GM21619 (cell line): ENCODE results near the gene FAM193A.

ENCODE experiments used
- ATAC-seq: cut with Tn5 transposase; IDR thresholded peaks from one replicate; pipeline ENCODE4 v1.9.1; 2021; ENCODE audit not compliant: unreplicated experiment

FAM193A gene

DNA sequence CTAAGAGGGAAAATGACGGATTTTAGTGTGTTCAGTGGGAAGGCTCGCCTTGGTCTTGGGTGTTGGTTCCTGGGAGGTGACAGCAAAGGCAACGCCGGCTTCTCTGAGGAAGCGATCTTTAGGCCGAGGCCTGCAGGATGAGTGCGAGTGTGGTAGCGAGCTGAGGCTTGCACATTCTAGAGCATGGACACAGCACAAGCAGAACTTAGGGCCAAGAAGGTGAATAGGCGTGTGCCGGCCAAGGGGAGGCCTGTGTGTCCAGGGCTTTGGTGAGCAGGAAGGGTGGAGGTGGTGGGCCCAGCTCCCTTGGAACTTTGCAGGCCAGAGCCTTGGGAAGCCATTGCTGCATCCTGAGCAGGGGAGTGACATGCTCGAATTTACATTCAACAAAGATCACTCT, 151.8 kb downstream of the FAM193A start:
- ATAC-seq = no peak

DNA sequence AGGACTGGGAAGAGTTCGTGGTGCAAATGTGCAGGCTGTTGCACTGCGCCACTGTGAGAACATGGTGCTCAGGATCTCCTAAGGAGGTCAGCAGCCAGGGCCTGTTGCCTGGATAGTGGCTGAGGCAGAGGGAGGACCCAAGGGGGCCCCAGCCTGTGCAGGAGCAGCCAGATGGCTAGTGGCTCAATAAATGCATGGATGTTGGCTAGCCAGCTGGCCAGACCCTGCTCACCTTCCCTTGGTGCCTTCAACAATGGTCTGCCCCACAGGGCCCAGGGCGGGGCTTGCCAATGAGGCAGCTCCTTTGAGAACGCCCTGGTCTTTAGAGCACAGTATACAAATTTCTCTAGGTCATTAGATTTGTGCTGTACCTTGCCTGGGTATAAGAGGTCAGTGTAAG, 152.2 kb downstream of the FAM193A start:
- no peak for ATAC-seq

DNA sequence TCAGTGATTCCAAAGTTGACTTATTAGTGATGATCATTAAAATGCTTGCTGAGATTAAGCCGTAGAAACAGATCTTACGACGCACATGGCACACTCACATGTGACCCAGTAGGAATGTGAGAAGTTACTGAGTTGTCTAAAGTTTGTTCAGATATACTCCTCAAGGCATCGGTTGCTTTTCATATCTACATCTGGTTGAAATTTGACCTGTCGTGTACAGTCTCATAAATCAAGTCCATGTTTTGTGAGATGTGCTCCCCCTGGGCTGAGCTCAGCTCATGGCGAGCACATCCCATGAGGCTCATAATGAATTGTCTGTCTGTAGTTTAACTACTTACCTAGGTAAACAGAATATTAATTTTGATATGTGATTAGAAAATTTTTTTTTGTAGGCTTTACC, 152.7 kb downstream of the FAM193A start:
- ATAC-seq = no peak

DNA sequence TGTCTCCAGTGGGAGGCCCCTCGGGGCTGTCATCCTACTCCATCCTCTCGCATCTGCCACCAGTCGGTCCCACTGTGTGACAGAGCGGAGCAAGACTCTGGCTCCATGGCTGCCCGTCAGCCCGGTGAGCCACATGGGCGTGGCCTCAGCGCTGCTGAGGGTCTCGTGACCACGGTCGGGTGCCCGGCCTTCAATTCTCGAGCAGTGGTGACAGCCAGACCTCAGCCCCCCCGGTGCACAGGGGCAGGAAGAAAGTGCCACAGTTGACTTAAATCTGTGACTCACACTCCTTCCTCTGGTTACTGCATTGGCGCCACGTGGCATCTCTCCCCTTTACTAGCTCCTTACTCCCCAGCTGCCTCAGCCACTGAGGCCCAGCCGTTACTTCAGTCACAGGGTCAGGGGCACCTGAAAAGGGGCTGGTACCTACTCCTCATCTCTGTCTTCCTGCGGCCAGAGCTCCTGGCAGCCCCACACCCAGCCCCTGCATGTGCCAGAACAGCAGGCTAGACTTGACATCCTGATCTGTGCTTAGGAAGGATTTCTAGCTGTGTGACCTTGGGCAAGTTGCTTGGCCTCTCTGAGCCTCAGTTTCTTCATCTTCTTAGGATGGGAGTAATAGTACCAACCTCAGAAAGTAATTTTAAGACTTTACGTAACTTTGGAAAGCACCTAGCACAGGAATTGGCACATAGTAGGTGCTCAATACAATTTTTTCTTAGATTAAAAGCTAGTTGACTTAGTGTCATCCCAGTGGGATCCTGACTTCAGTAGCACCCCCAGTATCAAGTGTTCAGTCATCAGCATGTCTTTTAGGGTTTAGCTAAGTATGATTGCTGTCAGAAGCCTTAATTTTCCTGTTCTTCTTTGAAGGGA, 153.6 kb downstream of the FAM193A start:
- ATAC-seq = peak; percentile 64

DNA sequence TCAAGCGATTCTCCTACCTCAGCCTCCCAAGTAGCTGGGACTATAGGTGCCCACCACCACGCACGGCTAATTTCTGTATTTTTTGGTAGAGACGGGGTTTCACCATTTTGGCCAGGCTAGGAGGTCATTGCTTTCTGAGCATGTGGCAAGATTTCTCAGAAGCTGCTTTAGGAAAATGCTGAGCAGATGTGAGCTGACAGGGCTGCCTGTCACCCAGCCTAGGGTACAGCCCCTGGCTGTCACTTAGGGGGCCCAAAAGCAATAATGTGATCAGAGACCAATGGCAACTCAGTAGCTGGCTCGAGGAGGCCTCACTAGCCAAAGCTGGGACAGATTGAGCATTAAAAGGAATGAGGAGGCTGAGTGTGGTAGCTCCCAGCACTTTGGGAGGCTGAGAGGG, 154.9 kb downstream of the FAM193A start:
- ATAC-seq = no peak

DNA sequence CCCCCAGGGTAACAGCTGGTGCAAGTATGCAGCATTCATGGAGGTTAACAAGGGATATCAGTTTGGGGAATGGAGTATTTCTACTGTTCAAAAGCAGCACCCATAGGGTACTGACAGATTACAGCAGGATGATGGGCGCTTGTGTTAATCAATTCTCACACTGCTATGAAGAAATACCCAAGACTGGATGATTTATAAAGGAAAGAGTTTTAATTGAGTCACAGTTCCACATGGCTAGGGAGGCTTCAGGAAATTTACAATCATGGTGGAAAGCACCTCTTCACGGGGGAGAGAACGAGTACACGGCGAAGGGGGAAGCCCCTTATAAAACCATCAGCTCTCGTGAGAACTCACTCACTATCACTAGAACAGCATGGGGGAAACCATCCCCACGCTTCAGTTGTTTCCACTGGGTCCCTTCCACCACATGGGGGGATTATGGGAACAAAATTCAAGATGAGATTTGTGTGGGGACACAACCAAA, 155.5 kb downstream of the FAM193A start:
- no peak for ATAC-seq

DNA sequence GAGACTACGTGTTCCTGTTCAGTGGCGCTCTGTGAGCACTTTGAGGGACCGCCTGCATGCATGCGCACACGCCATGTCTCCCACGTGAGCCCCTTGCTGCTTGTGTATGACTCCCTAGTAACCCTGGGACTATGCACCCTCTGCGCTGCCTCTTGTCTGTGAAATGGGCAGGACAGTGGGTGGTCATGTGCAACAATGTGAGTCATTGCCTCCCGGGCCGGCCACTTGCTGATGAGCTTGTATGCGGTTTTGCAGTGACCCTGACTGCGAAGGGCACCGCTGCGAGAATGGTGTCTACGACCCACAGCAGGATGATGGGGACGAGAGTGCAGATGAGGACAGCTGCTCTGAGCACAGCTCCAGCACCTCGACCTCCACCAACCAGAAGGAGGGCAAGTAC, 158.2 kb downstream of the FAM193A start:
- ATAC-seq = no peak

DNA sequence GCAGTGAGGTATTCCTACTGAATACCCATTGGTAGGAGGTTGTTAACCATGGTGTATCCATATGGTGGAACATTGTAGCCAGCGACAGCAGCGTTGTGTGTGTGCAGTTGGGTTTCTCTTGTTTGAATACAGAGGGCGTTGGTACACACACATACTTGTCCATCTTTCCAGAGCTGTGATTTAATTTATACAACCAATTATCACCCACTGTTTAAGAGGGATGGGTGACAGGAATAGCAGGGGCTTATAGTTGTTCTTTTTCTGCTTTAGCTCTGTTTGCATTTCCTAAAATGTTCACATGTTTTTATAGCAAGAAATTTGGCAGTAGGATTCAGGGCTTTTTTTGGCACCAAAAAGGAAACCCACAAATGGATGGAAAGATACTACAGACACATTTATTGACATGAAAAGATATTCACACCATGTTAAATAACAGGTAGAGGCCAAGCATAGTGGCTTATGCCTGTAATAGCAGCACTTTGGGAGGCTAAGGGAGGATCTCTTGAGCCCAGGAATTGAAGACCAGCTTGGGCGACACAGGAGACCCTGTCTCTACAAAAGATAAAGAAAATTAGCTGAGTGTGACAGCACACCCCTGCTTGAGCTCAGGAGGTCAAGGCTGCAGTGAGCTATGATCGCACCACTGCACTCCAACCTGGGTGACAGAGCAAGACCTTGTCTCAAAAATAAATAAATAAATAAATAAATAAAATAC, 159.1 kb downstream of the FAM193A start:
- ATAC-seq = no peak

DNA sequence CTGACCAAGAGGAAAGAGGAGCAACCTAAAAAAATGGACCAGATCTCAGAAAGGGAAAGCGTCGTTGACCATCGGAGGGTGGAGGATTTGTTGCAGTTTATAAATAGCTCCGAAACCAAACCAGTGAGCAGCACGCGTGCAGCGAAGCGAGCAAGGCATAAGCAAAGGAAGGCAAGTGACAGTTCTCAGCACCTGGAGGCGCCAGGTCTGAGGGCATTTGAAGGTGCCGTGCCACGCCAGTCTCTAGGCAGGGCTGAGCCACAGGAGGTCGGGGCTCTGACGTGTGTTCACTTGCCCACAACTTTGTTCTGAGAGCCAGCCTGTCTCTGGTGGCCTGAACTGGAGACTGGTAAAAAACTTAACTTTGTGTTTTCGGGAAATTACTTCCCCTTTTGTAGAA, 160.0 kb downstream of the FAM193A start:
- peak; percentile 87 for ATAC-seq

DNA sequence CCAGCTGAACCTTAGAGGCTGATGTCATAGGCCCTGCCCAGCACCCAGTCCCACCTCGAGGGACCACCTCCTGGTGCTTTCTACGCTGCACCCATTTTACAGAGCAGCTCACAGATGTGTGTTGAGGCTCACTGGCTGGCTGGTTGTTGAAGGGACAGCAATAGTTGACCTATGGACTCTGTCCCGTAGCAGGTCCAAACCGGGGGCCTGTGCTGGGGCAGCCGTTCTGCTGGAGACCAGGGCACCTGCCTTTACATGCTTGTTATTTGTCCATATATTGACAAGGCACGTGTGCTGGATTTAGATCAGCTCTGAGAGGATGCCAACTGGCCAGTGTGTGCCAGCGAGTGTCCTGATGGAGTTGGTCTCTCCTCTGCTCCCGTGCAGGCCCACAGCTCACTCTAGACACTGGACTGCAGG, 161.6 kb downstream of the FAM193A start:
- ATAC-seq = no peak

DNA sequence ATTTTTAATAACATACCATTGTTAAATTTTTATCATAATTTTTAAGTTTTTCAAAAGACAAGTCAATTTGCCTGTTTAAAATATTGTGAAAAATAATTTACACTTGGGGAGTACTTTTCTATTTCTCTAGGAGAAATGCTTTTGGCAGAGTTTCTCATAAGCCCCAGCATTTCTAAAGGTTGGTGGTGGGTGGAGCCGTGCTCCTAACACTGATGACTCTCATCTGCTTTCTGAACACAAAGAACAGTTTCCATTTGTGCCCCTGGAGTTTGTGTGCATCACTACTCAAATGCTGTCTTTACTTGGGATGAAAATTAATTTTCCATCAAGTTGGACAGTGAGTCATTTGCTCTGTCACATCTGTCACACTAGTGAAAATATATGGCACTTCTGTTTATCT, 162.1 kb downstream of the FAM193A start:
- no peak for ATAC-seq

DNA sequence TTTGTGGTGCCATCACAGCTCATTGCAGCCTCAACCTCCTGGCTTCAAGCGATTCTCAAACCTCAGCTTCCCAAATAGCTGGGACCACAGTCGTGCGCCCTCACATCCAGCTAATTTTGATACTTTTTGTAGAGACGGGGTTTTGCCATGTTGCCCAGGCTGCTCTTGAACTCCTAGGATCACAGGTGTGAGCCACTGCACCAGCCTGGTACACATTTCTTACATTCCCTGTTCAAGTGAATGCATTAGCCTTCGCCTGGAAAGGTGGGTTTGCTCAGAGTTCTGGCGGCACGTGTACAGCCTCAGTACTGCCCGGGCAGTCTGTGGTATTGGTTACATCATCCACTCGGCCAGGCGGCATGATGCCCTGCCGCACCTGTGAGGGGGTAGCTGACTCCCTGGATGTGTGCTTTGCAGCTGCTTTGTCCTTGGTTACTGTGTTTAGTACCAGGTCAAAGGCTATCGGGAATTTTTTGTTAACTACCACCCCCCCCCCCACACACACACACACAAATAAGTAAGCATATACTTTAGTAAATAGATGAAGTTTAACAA, 162.6 kb downstream of the FAM193A start:
- ATAC-seq = no peak

DNA sequence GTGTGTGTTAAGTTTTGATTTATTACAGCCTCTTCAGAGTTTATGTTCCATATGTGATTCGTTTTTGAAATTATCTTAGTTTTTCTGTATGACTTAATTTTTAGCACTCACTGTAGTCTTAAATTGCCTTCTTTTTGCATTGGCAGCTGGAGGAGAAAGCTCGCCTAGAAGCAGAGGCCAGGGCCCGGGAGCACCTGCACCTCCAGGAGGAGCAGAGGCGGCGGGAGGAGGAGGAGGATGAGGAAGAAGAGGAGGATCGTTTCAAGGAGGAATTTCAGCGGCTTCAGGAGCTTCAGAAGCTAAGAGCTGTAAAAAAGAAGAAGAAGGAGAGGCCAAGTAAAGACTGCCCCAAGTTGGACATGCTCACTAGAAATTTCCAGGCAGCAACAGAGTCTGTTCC, 163.1 kb downstream of the FAM193A start:
- ATAC-seq = no peak

DNA sequence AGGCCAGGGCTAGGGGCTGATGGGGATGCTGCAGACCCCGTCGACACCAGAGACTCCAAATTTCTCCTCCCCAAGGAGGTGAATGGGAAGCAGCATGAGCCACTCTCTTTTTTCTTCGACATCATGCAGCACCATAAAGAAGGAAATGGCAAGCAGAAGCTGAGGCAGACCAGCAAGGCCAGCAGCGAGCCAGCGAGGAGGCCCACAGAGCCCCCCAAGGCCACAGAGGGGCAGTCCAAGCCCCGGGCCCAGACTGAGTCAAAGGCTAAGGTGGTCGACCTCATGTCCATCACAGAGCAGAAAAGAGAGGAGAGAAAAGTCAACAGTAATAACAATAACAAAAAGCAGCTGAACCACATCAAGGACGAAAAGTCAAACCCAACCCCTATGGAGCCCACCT, 163.6 kb downstream of the FAM193A start:
- no peak for ATAC-seq

DNA sequence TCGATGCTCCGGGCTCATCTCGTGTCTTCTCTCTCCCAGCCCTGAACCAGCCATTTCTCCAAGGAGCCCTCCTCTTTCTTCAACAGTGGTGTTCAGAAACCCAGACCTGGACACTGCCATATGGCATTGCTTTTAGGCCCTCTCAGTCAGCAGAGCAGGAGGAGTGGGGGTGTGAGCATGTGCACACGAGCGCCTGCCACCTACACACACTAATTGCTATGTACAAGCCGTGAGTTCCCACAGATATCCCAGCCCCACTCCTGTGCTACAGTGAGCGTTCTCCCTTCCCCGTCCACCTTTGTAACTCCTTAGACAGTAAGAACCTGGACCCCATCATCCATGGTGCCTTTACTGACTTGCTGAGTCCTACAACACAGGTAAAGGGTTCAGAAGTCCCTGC, 165.9 kb downstream of the FAM193A start:
- no peak for ATAC-seq

DNA sequence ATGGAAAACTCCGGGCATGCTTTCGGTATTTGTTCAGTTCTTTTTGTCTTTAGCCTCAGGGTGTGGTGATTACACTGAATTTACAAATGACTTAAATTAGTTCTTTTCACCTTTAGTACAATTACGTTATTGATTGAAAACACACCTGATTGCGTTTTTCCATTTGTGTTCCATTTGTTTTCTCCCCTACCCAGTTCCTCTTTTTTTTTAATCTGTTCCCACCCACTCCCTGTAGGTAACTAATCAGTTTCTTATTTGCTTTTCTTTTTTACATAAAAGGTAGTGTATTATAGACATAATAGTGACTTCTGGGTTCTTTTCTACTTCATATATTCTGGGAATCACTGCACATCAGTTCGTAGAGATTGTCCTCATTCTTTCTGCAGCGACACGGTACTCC, 166.3 kb downstream of the FAM193A start:
- ATAC-seq = no peak

DNA sequence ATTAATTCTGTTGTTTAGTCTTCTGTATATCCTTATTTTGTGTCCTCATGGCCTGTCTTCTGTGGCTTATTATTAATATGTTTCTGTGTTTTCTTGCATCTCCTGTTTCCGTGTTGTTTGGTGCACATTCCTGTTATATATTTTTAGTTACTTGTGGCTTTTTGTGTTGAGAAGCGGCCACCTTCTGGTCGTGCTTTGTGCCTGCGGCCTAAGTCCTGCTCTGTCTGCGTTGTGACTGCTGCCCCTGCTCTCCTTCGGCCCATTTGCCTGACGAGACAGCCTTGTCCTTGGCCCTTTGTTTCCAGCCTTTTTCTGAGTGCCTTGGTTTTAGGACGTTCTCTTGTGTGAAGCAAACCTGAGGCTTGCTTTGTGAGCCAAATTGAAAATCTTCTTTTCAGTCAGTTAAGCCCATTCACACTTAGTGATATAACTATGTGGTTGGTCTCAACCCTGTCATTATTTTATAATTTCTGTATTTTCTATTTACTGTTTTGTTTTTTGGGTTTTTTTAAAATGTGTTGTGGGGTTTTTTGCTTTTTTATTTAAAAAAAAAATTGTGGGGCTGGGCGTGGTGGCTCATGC, 175.9 kb downstream of the FAM193A start:
- ATAC-seq = no peak

DNA sequence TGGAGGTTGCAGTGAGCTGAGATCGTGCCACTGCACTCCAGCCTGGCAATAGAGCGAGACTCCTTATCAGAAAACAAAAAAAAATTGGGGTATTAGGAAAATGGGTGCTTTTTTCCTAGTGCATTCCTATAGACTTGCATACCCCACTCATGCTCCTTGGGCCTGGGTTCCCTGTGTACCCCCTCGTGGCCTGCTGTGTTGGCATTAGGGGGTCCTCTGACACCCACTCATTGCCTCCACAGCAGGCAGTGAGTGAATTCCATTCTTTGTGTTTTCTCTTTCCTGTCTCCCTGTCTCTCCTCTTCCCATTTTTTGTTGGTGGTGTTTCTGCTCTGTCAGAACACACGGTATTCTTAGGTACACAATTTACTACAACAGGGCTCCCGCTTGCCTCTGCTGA, 176.9 kb downstream of the FAM193A start:
- no peak for ATAC-seq

DNA sequence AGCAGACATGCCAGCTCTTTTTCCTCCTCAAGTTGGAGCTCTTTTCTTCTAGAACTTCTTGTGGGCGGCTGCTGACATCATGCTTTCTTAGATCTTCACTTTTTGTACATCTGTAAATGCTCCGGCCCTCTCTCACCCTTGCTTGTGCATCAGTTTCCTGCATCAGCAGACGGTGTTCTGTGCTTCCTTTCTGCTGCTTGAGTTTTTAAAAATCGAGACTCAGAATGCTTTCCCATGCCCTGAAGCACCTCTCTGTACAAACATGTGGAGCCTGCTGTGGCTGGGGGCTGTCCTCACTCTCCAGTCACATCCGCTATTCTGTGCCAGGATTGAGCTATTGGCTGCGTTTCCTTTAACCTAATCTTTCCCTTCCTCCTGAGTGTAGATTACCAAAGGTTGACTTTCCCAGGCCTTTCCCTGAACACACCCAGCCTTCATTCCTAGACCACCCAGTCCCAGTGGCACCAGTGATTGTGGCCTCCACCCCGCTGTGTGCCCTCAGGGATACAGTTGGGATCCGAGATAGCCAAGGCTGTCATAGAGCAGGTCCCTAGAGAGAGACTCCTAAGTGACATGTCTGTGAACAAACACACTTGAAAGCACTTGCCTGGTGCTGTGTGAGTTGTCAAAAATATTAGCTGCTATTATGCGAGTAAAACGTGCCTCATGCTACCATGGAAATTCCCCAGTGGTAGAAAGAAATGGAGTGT, 177.8 kb downstream of the FAM193A start:
- ATAC-seq = no peak

DNA sequence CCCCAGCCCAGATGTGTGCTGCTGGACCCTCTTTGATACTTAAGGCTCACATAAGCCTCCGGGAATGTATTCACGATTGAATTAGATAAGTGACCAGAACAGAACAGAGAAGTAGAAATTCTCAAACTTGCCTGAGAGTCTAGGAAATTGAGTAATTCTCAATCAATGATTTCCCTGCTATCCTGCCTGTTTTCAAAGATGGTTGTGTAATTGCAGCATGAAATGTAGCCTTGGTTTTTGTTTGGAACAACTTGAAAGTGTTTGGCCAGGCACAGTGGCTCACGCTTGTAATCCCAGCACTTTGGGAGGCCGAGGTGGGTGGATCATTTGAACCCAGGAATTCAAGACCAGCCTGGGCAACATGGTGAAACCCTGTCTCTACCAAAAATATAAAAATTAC, 178.5 kb downstream of the FAM193A start:
- ATAC-seq = no peak

DNA sequence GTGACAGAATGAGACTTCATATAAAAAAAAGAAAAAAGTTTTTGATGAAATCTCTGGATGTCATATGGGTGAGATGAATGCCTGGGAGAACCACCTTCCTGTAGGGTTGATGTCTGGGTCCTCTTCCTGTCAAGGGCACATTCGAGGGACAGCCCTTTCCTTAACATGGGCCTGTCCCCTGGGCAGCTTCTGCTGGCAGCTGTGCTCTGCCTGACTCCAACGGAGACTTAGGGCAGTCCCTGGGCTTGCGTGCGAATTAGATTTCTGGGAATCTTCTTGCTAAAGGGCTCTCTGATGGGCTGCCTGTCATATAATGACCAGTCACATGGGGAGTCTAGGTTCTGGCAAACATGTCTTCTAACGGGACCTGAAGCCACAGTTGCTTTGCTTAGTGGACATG, 179.0 kb downstream of the FAM193A start:
- ATAC-seq = no peak
